GM19324 (cell line): ENCODE measurements around the gene SMIM26.

Experiments used
- ATAC-seq: cut with Tn5 transposase; IDR thresholded peaks from one replicate; pipeline ENCODE4 v1.9.1; 2021; ENCODE audit warnings: mild to moderate bottlenecking, moderate library complexity; ENCODE audit not compliant: unreplicated experiment, low FRiP score

Gene SMIM26

DNA sequence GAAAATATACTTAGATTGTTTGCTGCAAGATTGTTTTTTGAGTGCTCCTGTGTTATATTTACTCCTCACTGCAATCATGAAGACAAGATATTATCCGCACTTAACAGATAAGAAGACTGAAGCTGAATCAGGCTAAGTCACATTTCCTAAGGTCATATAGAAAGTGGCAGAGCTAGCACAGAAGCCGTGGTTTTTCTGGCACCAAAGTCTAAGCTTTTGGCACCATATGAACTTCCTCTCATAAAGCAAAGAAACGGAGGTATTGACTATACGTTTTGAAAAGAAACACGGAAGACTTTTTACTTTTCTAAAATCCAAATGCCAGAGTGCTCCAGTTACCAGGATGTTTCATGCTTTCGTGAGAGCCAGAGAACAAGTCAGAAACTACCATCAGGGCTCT, 11.3 kb downstream of the SMIM26 start:
- no peak for ATAC-seq

DNA sequence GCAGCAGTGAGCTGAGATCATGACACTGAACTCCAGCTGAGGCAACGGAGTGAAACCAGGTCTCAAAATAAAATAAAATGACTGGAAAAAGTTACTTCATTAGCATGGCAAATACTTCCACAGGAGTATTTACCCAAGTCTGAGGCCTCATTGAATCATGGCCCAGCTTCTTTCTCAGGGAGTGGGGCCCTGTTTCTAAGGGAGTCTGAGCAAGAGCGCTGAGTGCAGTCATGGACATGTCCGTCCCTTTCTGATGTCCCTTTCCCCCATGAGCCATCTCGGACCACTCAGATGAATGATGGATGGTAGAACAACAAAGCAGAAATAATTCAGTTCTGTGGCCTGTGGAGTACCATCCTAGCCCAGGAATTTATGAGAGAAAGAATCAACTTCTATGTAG, 12.8 kb downstream of the SMIM26 start:
- ATAC-seq: no peak

DNA sequence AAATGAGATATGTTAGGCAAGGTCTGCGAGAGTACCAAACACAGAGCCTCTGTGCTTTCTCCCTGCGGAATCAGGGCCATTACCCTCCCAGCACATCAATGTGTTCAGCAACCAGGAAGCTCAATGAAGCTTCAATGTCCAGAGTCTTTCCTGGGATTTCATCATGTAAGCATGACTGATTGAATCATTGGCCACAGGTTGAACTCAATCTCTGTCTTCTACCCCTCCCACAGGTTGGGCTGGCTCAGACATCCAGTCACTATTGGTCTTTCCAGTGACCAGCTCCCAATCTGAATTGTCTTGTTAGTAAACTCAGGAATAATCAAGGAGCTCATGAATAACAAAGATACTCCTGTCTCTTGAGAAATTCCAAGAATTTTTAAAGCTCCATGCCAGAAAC, 17.9 kb downstream of the SMIM26 start:
- ATAC-seq: no peak

DNA sequence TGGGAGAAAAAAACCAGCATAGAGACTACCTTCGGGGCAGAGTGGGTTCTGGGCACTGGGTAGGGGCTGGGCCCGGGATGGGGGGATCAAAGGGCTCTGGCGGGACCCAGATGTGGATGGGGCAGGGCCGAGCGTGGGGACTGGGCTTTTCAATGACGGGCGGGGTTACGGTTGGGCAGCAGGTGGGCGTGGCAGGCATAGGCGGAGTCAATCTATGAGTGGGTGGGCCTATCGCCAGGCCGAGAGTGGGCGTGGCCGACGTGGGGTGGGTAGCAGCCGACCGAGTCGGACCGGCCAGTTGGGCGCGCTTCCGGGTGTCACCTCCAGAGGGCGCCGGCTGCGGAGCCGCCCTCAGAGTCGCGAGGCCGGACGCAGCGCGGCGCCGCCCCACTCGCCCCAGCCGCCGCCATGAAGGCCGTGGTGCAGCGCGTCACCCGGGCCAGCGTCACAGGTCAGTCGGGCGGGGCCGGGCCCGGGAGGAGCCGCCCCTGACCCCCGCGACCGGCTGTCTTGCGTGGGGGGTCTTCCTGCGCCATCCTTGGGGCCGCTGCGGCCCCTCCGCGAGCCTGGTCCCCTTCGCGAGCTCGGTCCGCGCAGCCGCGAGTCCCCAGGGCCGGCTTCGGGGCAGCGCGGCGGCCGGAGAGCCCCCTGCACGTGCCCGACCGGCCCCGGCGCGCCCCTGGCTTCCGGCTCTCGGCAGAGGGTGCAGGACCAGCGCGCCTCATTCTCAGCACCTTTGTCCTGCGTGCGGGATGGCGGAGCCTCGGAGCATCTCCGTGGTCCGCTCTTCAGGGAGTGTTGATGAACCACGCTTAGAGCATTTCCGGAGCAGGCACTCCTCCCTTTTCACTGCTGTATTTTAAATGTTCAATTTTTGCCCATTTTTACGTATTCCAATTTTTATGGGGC, 20.7 kb downstream of the SMIM26 start, which contains the start of gene DTD1:
Gene DTD1 (plus strand): TSS at position 390 of the 909 bp plus-strand sequence. CDS start 19 bp downstream, at position 409.
- peak; percentile 88 for ATAC-seq

DNA sequence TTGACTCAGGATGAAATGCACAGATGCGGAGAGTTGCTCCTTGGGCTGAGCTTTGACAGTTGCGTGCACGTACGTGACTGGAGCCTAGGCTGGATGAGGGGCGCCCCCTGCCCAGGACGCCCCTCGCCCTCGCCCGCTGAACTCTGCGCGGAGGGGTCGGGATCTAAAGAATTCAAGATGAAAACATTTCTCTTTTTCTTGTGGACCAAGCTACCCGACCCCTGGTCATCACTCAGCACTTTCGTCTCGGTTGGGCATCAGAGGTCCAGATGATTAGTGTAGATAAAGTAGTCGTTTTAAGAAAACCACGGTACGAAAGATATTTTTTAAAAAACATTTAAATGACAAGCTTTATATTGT, 21.3 kb downstream of the SMIM26 start:
- ATAC-seq: no peak

DNA sequence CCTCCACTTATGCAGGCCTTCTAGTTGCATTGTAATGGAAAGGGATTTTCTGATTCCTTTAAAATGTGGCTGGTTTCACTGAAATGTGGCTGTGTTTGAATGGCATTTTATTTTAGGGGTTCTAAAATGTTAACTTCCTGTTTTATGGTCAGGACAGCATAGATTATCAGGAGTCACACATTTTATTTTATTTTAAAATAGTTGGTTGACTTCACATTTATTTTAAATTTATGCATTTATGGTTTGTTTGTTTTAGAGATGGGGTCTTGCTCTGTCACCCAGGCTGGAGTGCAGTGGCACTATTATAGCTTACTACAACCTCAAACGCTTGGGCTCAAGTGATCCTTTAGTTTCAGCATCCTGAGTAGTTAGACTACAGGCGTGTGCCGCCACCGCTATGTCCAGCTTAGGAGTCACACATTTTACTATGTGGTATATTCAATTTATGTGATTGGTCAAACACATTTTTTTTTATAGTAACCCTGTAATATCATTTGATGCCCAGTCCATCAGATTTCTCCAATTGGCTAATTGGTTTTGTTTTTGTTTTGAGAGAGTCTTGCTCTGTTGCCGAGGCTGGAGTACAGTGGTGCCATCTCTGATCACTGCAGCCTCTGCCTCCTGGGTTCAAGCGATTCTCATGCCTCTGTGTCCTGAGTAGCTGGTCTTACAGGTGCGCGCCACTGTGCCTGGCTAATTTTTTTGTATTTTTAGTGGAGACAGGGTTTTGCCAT, 22.9 kb downstream of the SMIM26 start:
- no peak for ATAC-seq

DNA sequence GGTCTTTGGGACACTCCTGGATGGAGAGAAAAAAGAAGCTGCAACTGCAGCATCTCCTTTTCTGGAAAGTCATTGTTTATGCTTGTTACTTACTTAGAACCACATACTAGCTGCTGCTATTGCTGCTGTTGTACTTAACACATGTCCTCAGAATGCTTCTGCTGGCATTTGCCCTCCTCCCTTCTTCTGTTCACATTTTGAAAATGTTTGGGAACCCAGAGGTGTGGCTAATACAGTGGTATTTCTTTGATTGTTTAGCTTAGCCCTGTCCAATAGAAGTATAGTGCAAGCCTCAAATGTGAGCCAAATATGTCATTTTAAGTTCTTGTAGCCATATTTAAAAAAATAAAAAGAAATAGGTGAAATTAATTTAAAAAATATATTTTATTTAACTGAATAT, 29.0 kb downstream of the SMIM26 start:
- ATAC-seq: no peak

DNA sequence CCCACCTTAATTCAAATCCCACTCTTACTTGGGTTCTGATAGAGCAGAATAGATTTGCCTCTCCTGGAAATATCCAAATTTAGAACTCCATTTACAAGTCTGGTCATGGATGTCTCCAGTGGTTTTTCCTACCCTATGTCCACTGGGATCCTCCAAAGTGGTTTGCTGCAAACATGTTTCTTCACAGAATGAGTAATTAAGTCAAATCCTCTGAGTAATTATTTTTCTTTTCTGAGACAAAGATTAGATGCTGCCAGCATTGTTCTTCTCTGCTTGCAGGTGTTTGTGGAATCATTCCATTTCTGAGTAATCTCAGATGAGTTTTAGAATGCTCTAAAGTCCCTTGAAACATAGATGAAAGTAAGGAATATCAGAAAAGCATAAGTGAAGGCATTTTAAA, 42.5 kb downstream of the SMIM26 start:
- ATAC-seq: no peak

DNA sequence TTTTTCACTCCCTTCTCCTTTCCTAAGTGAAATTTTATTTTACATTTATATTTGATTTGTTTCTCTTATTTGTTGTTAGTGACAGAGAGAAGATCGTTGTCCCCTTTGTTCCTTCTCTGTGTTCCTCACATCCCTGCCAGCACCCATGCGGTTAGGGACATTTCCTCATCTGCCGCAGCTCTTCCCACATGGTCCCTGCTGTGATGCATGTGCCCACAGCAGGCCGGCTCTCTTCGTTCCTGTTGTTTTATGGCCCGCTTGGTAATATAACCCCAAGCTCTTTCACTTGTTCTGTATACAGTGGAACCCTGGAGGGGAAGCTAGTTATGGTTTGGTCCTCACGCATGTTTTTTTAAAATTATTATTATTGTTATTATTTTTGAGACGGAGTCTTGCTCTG, 44.3 kb downstream of the SMIM26 start:
- ATAC-seq: no peak

DNA sequence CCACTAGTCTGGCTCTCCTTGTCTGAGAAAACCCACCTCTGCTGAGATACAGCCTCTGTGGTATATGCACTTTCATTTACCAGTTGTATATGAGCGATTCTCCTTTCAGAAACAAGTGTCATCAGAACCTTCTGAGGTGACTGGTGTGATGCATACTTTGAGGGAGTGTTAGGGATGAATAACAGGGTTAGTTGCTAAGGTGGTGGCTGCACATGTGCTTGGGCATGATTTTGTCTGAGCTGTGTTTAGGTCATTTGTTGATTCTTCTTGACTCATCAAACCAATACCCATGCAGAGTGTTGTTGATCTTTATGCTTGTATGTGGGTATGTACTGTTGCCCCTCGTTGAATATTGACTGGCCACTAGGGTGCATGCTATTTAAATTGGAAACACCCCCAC, 46.3 kb downstream of the SMIM26 start:
- no peak for ATAC-seq

DNA sequence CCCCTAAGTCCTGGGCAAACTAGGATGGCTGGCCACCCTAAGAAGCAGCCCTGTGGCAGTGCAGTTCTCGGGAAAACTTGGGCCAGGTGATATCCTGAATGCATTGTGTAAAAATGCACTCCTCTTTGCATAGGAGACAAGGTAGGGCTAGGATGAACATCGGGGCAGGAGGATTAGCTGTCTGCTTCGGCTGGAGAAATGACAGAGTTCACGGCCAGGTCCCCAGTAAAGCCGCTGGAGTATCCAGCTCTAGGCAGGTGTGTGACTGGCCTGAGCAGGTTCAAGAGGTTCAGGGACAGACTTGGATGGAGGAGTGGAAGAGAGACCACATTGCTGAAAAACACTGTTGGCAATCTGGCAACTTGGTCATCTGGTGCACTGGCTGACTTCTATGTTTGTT, 47.0 kb downstream of the SMIM26 start:
- no peak for ATAC-seq

DNA sequence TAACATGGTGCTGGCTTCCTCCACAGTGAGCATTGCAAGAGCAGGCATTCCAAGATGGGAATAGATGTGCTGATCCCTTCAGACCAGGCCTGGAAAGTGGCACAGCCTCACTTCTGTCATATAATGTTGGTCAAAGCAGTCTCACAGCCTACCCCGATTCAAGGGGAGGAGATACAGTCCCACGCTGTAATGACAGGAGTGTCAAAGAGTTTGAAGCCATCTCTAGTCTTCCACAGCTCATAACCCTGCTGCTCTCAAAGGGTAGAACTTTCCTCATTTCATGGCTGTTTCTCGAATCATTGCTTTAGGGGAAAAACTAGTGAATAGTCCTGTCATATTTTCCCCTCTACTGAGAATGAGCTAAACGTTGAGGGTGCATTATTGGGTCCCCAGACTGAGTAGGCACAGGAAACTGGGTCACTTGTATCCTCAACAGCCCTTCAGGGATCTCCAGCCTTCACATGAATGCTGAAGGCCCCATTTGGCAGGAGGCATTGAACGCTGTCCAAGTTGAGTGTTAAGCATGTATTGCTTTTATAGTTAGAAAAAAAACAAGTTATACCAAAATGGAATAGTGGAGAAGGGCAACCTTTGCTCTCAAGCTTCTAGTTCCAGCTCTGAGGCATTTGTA, 47.9 kb downstream of the SMIM26 start:
- ATAC-seq: no peak
